ENCODE measurements around the gene NAT14.

The NAT14 gene

GRCh38 chr19:55504252-55504603 lies 19.2 kb downstream of the NAT14 start:
- H3K4me3 ChIP-seq (ENCODE audit: low read depth, low read length): no peak overlapping the region
- in situ Hi-C loops (cut with HindIII; ENCODE audit: low sequenced_read_pairs): no loop called here
- no peak for DNase-seq (ENCODE audit: low read depth)
- no peak for TF ChIP-seq CTCF (IDR thresholded peaks at IDR 0.05; ENCODE audit: low read depth, low read length, missing control alignments)

GRCh38 chr19:55504981-55505380 lies 20.0 kb downstream of the NAT14 start:
- TF ChIP-seq CTCF (IDR thresholded peaks at IDR 0.05; ENCODE audit: low read depth, low read length, missing control alignments): no peak
- in situ Hi-C loops (cut with HindIII; ENCODE audit: low sequenced_read_pairs): no loop called here
- no peak overlapping the region for H3K4me3 ChIP-seq (ENCODE audit: low read depth, low read length)
- DNase-seq (ENCODE audit: low read depth): no peak

- DNase-seq (ENCODE audit: low read depth): no peak
- no peak for TF ChIP-seq CTCF (IDR thresholded peaks at IDR 0.05; ENCODE audit: low read depth, low read length, missing control alignments)
- H3K4me3 ChIP-seq (ENCODE audit: low read depth, low read length): no peak overlapping the region
- in situ Hi-C loops (cut with HindIII; ENCODE audit: low sequenced_read_pairs): no loop called here
Observed at GRCh38 chr19:55508120-55508519, 23.1 kb downstream of the NAT14 start.

GRCh38 chr19:55516878-55517620 lies 32.1 kb downstream of the NAT14 start:
- peak overlapping the region; percentile 36 for H3K4me3 ChIP-seq (ENCODE audit: low read depth, low read length)
- DNase-seq (ENCODE audit: low read depth): peak; percentile 76
- peak; percentile 91 for TF ChIP-seq CTCF (IDR thresholded peaks at IDR 0.05; ENCODE audit: low read depth, low read length, missing control alignments)
- in situ Hi-C loops (cut with HindIII; ENCODE audit: low sequenced_read_pairs): no loop called here

GRCh38 chr19:55519451-55520311 lies 34.7 kb downstream of the NAT14 start:
- in situ Hi-C loops (cut with HindIII; ENCODE audit: low sequenced_read_pairs): no loop called here
- no peak for TF ChIP-seq CTCF (IDR thresholded peaks at IDR 0.05; ENCODE audit: low read depth, low read length, missing control alignments)
- no peak for DNase-seq (ENCODE audit: low read depth)
- no peak overlapping the region for H3K4me3 ChIP-seq (ENCODE audit: low read depth, low read length)

- in situ Hi-C loops (cut with HindIII; ENCODE audit: low sequenced_read_pairs): no loop called here
- no peak for DNase-seq (ENCODE audit: low read depth)
- no peak overlapping the region for H3K4me3 ChIP-seq (ENCODE audit: low read depth, low read length)
- no peak for TF ChIP-seq CTCF (IDR thresholded peaks at IDR 0.05; ENCODE audit: low read depth, low read length, missing control alignments)
Observed at GRCh38 chr19:55520691-55521292, 35.8 kb downstream of the NAT14 start.
